ENCODE data around the gene TFAP2A.

Gene TFAP2A

GRCh38 chr6:10425975-10426780 lies 11.3 kb upstream of the TFAP2A start:
- no peak for DNase-seq

- DNase-seq, result no peak
Observed at GRCh38 chr6:10425176-10425974, 10.5 kb upstream of the TFAP2A start.

GRCh38 chr6:10424040-10424439 lies 9.2 kb upstream of the TFAP2A start:
- no peak for DNase-seq

GRCh38 chr6:10422737-10423034 lies 7.8 kb upstream of the TFAP2A start:
- no peak for DNase-seq

DNA sequence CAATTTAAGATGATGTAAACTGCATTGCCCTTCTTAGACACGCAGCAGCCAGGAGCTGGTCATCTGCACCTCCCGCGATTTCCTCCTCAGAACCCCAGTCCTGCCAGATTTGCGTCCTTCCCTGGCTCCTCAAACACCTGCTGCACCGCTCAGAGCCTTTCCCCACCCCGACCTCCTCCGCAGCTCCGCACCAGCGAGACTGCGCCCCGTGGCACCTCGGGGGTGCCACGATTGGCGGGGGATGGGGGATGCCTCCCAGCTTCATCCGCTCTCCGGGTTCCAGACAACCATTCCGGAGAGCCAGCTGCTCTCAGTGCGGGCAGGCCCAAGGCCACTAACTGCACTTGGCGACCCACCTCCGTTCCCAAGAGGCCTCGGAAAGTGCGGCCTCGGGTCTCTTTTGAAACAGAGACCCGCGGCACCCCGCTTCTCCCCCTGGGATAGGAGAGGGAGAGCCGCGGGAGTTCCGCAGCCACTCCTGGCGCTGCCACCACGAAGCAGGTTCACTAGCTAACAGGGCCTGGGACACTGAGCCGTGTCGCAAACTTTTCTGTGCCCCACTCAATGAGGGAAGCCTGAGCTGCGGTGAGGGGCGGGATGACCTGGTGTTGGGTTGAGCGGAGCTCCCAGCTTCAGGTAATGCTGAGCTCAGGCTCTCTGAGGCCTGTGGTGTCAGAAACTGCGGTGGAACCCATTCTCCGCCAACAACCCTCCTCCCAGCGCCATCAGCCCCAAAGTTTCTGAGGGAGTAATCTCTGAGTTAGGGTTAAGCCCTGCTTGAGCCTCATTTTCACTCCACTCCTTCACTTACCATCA lies 7.3 kb upstream of the TFAP2A start:
- no peak for DNase-seq

DNA sequence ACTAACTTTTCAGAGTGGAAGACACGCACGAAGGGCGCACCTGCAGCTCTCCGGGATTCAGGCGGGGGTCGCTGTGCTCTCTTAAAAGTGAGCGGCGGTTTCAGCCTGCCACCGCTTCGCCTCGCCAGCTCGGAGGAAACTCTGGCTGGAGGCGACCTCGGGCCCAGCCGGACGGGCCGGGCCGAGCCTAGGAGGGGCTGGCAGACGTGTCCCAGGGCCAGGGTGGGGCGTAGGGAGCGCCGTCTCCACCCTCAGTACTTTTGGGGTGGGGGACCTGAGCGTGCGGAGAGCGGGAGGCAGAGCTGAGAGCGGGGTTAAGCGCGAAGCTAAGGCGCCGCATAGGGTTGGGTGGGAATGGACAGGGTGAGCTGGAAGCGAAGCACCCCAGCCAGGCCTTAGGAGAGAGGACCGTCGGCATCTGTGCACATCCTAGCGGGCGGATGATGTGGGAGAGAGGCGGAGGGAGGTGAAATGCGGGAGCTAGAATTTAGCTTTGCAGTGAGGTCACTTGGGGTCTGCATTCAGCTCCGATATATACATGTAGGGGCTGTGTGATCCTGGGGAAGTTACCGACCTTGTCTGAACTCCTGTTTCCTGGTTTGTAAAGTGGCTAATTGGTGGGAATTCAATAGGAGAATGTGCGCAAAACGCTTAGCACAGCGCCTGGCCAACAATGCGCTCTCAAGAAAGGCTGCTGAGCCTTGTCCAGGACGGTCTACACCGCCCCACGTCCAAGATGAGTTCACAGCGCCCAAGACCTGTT lies 6.5 kb upstream of the TFAP2A start:
- no peak for DNase-seq

- DNase-seq, result no peak
Observed at GRCh38 chr6:10420546-10421157, 5.8 kb upstream of the TFAP2A start.

GRCh38 chr6:10419749-10420545 lies 5.1 kb upstream of the TFAP2A start:
- no peak for DNase-seq

DNA sequence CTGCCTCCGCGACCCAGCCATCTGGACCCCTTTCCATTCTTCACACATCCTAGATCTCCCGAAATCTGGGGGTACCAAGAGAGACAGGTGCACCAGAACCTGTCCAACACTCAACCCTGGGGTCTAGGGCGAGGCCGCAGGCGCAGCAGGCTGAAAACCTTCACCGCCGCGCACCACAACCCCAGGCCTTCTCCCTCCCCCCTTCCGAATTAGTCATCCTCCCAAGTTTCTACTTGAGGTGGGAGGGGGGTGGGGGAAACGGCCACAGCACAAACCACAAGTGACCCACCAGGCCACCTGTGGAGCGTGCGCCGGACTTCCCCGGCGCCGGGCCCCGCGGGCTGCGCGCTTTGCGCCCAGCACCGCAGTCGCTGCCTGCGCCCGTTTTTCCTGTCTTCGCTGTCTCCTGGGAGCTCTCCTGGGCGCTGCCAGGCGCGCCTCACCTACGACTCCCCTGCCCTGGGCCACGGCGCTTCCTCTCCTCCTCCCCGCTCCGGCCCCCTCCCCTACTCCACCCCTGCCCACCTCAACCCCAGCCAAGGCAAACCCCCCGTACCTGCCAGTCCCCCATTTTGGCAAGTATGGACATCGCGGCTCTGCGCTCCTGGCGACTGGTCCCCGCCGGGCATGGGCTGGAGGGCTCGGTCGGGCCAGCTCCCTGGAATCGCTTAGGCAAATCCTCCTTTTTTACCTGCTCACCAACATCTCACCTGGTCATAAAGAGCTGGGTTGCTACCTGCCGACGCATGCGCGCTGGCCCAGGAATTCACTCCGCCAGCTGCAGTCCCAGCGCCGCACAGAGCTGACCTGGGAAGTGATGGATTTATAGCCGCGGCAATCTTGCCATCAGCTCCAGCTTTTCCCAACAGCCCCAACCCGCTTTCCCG lies 4.2 kb upstream of the TFAP2A start:
- no peak for DNase-seq

- no peak for DNase-seq
Observed at GRCh38 chr6:10418361-10418861, 3.5 kb upstream of the TFAP2A start.

DNA sequence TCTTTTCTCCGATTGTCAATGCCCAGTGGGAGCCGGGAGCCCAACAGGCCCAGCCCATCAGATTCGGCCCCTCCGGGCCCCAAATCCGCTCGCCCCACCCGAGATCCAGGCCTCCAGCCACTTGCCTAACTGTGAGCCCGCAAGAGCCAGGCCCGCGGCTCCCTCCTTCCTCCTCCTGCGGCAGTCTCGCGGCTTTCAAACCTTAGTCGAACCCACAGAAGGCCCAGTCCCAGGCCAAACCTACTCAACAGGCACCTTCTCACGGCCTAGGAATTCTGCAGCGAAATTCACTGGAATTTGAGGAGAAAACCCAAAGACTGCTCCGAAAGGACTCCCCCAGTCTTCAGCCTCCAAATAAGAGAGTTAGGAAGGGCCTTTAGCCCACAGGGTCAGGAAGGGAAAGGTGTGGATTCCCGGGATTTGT lies 2.8 kb upstream of the TFAP2A start:
- no peak for DNase-seq

GRCh38 chr6:10416863-10417641 lies 2.2 kb upstream of the TFAP2A start:
- no peak for DNase-seq

DNA sequence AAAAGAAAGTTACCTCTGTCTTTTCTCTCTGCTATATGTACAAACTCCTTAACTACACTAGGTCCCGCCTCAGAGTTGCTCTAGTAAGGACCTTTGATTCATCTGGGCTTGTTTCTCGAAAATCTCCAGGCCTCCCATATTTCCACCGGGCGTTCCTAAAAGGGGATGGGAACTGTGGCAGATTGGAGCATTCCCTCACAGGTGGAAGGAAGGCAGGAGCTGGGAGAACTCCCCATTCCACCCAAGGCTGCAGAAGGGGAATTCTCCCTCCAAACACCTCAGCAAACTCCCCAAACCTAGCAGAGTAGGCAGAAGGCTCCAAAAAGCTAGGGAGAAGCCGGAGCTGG lies 1.6 kb upstream of the TFAP2A start:
- no peak for DNase-seq

GRCh38 chr6:10415617-10416480 lies 975 bp upstream of the TFAP2A start:
- no peak for DNase-seq

GRCh38 chr6:10413850-10414738 lies 780 bp downstream of the TFAP2A start:
- no peak for DNase-seq

DNA sequence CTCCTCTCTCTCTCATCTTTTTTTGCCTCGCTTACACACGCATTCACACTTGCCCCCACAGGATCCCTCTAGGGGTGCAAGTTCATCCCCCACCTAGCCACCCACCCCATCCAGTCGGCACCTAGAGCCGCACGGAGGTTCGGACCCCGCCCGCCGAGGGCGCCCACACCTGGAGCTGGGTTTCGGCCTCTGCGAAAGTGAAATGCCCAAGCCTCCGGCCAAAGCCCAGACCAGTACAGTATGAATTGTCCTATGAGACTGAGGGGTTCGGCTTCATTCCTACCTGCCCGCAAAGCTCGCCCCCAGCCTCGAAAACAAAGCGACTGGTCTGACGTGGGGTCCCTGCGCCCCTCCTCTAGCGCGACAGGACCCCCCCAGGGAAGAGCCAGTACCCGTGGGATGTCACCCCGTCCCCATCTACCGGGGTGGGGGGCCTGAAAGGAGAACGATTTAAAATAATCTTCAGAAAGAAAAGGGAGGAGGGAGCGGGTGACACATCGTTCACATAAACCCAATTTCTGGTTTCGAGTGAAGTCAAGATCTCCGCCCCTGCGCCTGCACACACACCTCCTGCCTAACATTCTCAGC lies 1.5 kb downstream of the TFAP2A start:
- no peak for DNase-seq
